Esophagus squamous epithelium (tissue), 5 donors: ENCODE results near the gene TP53I11. TPM values are rescaled to one million over a fixed set of nuclear protein-coding genes. Genes with fewer than 3 reads are reported as not detected.

ENCODE experiments used
- DNase-seq: peaks from one replicate; lab custom pipeline; 2025; lab: John Stamatoyannopoulos, UW
- H3K27ac ChIP-seq, 4 donors: fragments of 200-600 bp; sonication (generic); one replicate each; pipeline ENCODE4 v1.5.1; 2016 to 2019; ENCODE audit warnings: mild to moderate bottlenecking in 1 of 4
- H3K27me3 ChIP-seq, 4 donors: fragments of 200-600 bp; sonication (generic); 1 replicate in 3 of 4; 2 replicates in 1 of 4; pipeline versions ENCODE4 v1.5.1 to v1.6.0; 2017 to 2021; ENCODE audit warnings: antibody characterized with exemption in 1 of 4
- H3K36me3 ChIP-seq, 3 donors: fragments of 200-600 bp; sonication (generic); one replicate each; pipeline ENCODE4 v1.5.1; 2016 to 2019
- H3K4me1 ChIP-seq, 3 donors: fragments of 200-600 bp; sonication (generic); one replicate each; pipeline ENCODE4 v1.5.1; 2017 to 2019
- H3K4me3 ChIP-seq, 4 donors: fragments of 200-600 bp; sonication (generic); 1 replicate in 3 of 4; 2 replicates in 1 of 4; pipeline ENCODE4 v1.5.1; 2016 to 2019; ENCODE audit warnings: mild to moderate bottlenecking in 2 of 4, moderate library complexity in 1 of 4
- H3K9me3 ChIP-seq, 3 donors: fragments of 200-600 bp; sonication (generic); one replicate each; pipeline ENCODE4 v1.5.1; 2016 to 2019
- CTCF ChIP-seq, 6 experiments: fragments of 450-650 bp in 4 of 6; fragments of 200-600 bp in 2 of 6; sonication (generic) in 2 of 6; IDR thresholded peaks; one replicate each; pipeline ENCODE4 v1.5.1; 2016 to 2019; ENCODE audit warnings: antibody characterized with exemption in 6 of 6, mild to moderate bottlenecking in 4 of 6, moderate library complexity in 4 of 6
- POLR2A ChIP-seq, 4 donors: fragments of 450-650 bp; IDR thresholded peaks; one replicate each; pipeline ENCODE4 v1.6.1; 2017; ENCODE audit warnings: antibody characterized with exemption in 4 of 4, mild to moderate bottlenecking in 4 of 4, moderate library complexity in 3 of 4
- WGBS, 2 donors: methylation state at CpG; one replicate each; pipeline ENCODE4 v1.1.5; 2018; 5-methylcytosine and 5-hydroxymethylcytosine counted together
- intact Hi-C: fragments of 100-400 bp; cut with DNase I; formaldehyde crosslinking; loops from one replicate; pipeline ENCODE4 v1.15.0; 2022
- total RNA-seq, 4 donors: library from RNA; depleted of rRNA; stranded (reverse); fragments of >200 nt; gene quantifications; one replicate each; pipeline ENCODE4 v1.1.0, GENCODE V29; 2016
- donor health status: DM: yes; HTN: yes; CAD: no.

TP53I11 gene, protein sequence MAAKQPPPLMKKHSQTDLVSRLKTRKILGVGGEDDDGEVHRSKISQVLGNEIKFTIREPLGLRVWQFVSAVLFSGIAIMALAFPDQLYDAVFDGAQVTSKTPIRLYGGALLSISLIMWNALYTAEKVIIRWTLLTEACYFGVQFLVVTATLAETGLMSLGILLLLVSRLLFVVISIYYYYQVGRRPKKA
- total RNA-seq: 10 to 100 TPM; 27.3 to 32.1 (median 29.0) TPM

GRCh38 chr11:44950625-44951476 is at the start of gene TP53I11:
Gene TP53I11 (minus strand): TSS chr11:44950883. CDS start chr11:44938335, 12,548 bp downstream.
- H3K27me3 ChIP-seq: peaks cover 0 to 13% (median 0%) of the 10 kb centered on the region in 4 donors
- peak within 1 kb of the TSS; percentile 81 to 90 (median 82) for H3K27ac ChIP-seq
- peak within 1 kb of the TSS; percentile 70 to 88 (median 74) for H3K4me3 ChIP-seq
- peak; percentile 26 to 60 (median 42) for TF ChIP-seq CTCF (IDR thresholded peaks at IDR 0.05)
- TF ChIP-seq POLR2A (IDR thresholded peaks at IDR 0.05): peak in 2 of 4 donors; percentile 76 to 81
- WGBS, 2 donors: 36 to 42% methylated on average over 7 to 8 of the region's 83 CpGs
- peaks cover 4 to 85% (median 34%) of the 10 kb centered on the region in 3 donors for H3K4me1 ChIP-seq
- intact Hi-C loops: no loop called here
- no peaks in the 10 kb centered on the region for H3K9me3 ChIP-seq
- no peak for DNase-seq
- peaks cover 0 to 2% (median 0%) of the 10 kb centered on the region in 3 donors for H3K36me3 ChIP-seq

- no peak for DNase-seq
- H3K4me1 ChIP-seq: peaks cover 0 to 4% (median 0%) of the 10 kb centered on the region in 3 donors
- no peaks in the 10 kb centered on the region for H3K36me3 ChIP-seq
- no peaks in the 10 kb centered on the region for H3K9me3 ChIP-seq
- intact Hi-C loops: no loop called here
- 78 to 90% methylated on average over 2 of the region's 2 CpGs for WGBS, 2 donors
- no peak overlapping the region for H3K27ac ChIP-seq
- peaks cover 0 to 5% (median 0%) of the 10 kb centered on the region in 4 donors for H3K27me3 ChIP-seq
- TF ChIP-seq POLR2A (IDR thresholded peaks at IDR 0.05) (no peak), CTCF (IDR thresholded peaks at IDR 0.05) (no peak)
- H3K4me3 ChIP-seq: no peak overlapping the region
Measured at GRCh38 chr11:44999068-44999467, 48.4 kb upstream of the TP53I11 start.

DNA sequence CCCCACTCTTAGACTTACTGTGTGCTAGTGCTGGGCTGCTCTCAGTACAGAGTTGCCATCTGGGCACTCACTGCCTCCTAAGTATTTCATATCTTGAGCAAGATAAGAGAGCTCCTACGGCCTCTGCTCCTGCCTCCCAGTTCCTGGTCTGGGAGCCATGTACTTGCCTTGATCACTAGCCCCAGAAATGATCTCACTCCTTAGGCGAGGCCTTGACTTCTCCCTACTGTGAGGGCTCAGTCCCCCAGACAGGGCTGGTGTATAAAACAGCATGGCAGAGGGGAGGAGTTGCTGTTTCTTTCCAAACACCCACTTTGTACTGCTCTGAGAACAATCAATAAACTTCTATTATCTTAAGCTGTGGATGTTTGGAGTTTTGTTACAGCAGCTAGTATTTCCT is 47.4 kb upstream of the TP53I11 start:
- H3K27ac ChIP-seq: no peak overlapping the region
- no peak for DNase-seq
- 57 to 100% methylated on average over 1 of the region's 2 CpGs for WGBS, 2 donors
- peaks cover 0 to 5% (median 0%) of the 10 kb centered on the region in 4 donors for H3K27me3 ChIP-seq
- H3K4me1 ChIP-seq: peaks cover 0 to 7% (median 0%) of the 10 kb centered on the region in 3 donors
- H3K36me3 ChIP-seq: no peaks in the 10 kb centered on the region
- TF ChIP-seq POLR2A (IDR thresholded peaks at IDR 0.05) (no peak), CTCF (IDR thresholded peaks at IDR 0.05) (no peak)
- intact Hi-C loops: no loop called here
- no peaks in the 10 kb centered on the region for H3K9me3 ChIP-seq
- no peak overlapping the region for H3K4me3 ChIP-seq

DNA sequence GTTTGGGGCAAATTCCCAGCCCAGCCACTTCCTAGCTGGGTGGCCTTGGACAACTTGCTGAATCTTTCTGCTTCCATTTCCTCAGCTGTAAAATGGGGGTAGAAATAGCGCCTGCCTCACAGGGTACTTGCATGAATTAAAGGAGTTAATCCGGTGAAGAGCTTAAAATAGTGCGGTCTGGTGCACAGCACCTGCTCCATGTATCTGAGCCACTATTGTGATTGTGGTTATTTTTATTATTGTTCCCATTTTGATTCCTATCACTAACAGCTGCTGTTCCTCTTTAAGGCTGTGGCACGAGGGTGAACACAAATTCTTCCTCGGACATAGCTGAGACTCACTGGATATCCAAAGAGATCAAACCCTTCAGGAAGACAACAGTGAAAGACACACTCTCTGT is 46.9 kb upstream of the TP53I11 start:
- DNase-seq: no peak
- TF ChIP-seq POLR2A (IDR thresholded peaks at IDR 0.05): no peak
- TF ChIP-seq CTCF (IDR thresholded peaks at IDR 0.05): no peak
- H3K27ac ChIP-seq: no peak overlapping the region
- peaks cover 0 to 11% (median 0%) of the 10 kb centered on the region in 3 donors for H3K4me1 ChIP-seq
- WGBS, 2 donors: 77 to 94% methylated on average over 3 to 5 of the region's 5 CpGs
- intact Hi-C loops: no loop called here
- peaks cover 0 to 5% (median 0%) of the 10 kb centered on the region in 4 donors for H3K27me3 ChIP-seq
- no peak overlapping the region for H3K4me3 ChIP-seq
- H3K36me3 ChIP-seq: no peaks in the 10 kb centered on the region
- no peaks in the 10 kb centered on the region for H3K9me3 ChIP-seq

DNA sequence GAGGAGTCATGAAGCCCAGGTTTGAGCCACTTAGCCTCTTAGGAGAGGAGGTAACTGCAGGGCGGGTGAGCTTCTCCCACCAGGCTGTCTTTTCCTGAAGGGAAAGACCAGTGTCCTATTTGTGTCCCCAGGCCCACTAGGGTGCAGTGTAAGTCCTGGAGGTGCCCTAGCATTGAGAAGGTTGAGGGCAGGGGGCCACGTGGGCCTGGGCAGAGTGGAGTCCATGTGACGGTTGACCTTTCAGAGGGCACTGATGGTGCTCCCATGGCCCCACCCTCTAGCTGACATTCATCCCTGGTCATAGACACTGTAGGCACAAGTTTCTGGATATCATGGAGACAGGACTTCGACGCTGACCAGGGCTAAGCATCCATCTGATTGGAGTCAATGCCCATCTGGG is 44.1 kb upstream of the TP53I11 start:
- Histone ChIP-seq H3K27me3 (peaks cover 0 to 5% (median 0%) of the 10 kb centered on the region in 4 donors), H3K27ac (no peak overlapping the region), H3K36me3 (no peaks in the 10 kb centered on the region), H3K9me3 (no peaks in the 10 kb centered on the region), H3K4me3 (no peak overlapping the region), H3K4me1 (peaks cover 0 to 39% (median 12%) of the 10 kb centered on the region in 3 donors)
- WGBS, 2 donors: 68 to 72% methylated on average over 3 to 5 of the region's 5 CpGs
- DNase-seq: no peak
- intact Hi-C loops: no loop called here
- TF ChIP-seq POLR2A (IDR thresholded peaks at IDR 0.05) (no peak), CTCF (IDR thresholded peaks at IDR 0.05) (no peak)
